Measurements from ENCODE around the gene ELAC2.
"Not testable (repeated sequence)": the region's sequence is repeated elsewhere in the genome, so short reads cannot be mapped to it uniquely, and the experiment has no call there.

ELAC2 gene

GRCh38 chr17:12982224-12982623 is 35.6 kb downstream of the ELAC2 start:
- TF ChIP-seq, protein P1, sequence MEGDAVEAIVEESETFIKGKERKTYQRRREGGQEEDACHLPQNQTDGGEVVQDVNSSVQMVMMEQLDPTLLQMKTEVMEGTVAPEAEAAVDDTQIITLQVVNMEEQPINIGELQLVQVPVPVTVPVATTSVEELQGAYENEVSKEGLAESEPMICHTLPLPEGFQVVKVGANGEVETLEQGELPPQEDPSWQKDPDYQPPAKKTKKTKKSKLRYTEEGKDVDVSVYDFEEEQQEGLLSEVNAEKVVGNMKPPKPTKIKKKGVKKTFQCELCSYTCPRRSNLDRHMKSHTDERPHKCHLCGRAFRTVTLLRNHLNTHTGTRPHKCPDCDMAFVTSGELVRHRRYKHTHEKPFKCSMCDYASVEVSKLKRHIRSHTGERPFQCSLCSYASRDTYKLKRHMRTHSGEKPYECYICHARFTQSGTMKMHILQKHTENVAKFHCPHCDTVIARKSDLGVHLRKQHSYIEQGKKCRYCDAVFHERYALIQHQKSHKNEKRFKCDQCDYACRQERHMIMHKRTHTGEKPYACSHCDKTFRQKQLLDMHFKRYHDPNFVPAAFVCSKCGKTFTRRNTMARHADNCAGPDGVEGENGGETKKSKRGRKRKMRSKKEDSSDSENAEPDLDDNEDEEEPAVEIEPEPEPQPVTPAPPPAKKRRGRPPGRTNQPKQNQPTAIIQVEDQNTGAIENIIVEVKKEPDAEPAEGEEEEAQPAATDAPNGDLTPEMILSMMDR (IDR thresholded peaks at IDR 0.05; ENCODE audit: borderline replicate concordance, insufficient read depth, low read depth, low read length) = no peak
- no peak overlapping the region for H3K4me3 ChIP-seq (ENCODE audit: low read depth, low read length)

GRCh38 chr17:12979826-12980500 is 37.9 kb downstream of the ELAC2 start:
- TF ChIP-seq, protein P1 (IDR thresholded peaks at IDR 0.05; ENCODE audit: borderline replicate concordance, insufficient read depth, low read depth, low read length) = no peak

GRCh38 chr17:12979246-12979645 is 38.6 kb downstream of the ELAC2 start:
- no peak overlapping the region for H3K4me3 ChIP-seq (ENCODE audit: low read depth, low read length)
- TF ChIP-seq, protein P1 (IDR thresholded peaks at IDR 0.05; ENCODE audit: borderline replicate concordance, insufficient read depth, low read depth, low read length) = no peak

More at GRCh38 chr17:12979826-12980500, 37.9 kb downstream of the ELAC2 start:
- H3K4me3 ChIP-seq (ENCODE audit: low read depth, low read length) = no peak overlapping the region

- not testable (repeated sequence) for H3K4me3 ChIP-seq (ENCODE audit: low read depth, low read length)
Measured at GRCh38 chr17:12978787-12979186, 39.0 kb downstream of the ELAC2 start.

DNA sequence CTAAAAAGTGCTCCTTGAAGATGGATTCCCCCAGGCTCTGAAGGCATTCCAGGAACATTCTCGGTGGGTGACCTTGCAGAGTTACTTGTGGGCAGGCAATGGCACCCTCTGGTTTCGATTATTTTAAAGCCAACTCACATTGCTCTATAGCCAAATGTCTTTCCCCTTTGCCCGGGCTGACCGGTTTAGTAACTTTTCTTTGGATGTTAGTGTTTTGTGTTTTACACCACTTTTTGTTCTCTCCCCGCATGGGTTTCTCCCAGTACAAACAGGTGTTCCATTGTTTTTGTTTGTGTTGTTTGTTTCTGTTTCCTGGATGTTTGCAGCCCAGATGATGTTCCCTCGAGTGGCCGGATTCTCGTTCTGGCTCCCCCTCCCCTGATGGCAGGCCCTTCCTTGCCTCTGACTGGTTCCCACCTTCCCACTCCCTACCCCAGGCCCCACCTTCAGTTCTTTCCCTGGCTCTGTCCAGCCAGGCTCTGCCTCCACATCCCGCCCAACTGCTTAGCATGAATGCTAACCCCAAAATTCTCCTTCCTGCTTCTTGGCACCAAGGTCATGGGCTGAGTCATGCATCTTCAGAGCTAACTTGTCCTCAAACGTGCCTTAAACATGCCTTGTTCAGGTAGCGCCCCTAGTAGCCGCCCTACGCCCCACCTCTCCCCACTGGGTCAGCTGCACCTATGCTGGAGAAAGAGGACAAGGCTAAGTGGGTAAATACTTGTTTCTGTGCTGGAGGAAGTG is 40.6 kb downstream of the ELAC2 start:
- TF ChIP-seq, protein P1 (IDR thresholded peaks at IDR 0.05; ENCODE audit: borderline replicate concordance, insufficient read depth, low read depth, low read length) = no peak
- H3K4me3 ChIP-seq (ENCODE audit: low read depth, low read length) = no peak overlapping the region

GRCh38 chr17:12974005-12974531 is 43.8 kb downstream of the ELAC2 start:
- no peak overlapping the region for H3K4me3 ChIP-seq (ENCODE audit: low read depth, low read length)
- TF ChIP-seq, protein P1 (IDR thresholded peaks at IDR 0.05; ENCODE audit: borderline replicate concordance, insufficient read depth, low read depth, low read length) = no peak

- no peak overlapping the region for H3K4me3 ChIP-seq (ENCODE audit: low read depth, low read length)
- TF ChIP-seq, protein P1 (IDR thresholded peaks at IDR 0.05; ENCODE audit: borderline replicate concordance, insufficient read depth, low read depth, low read length) = no peak
Measured at GRCh38 chr17:12973496-12974004, 44.3 kb downstream of the ELAC2 start.

All from GM12875 (cell line).